T-helper 1 cell treated with Interleukin-12 subunit alpha and Interleukin-12 subunit beta and Interleukin-4 antibody, amounts not matched to agents 30 μg/mL and 1 μg/mL, for 36 hours (primary cell): Measurements from ENCODE around the gene TMPRSS7.
"Not testable (repeated sequence)": the region's sequence is repeated elsewhere in the genome, so short reads cannot be mapped to it uniquely, and the experiment has no call there.

ENCODE experiments used
- H3K27ac Mint-ChIP-seq: one replicate; pipeline ENCODE4 v1.8.0; 2021; ENCODE audit warnings: mild to moderate bottlenecking, mixed read lengths
- H3K27me3 Mint-ChIP-seq: one replicate; pipeline ENCODE4 v1.8.0; 2021; ENCODE audit warnings: low read depth, mixed read lengths
- H3K36me3 Mint-ChIP-seq: one replicate; pipeline ENCODE4 v1.8.0; 2021; ENCODE audit warnings: low read depth, mixed read lengths
- H3K4me1 Mint-ChIP-seq: one replicate; pipeline ENCODE4 v1.8.0; 2021; ENCODE audit warnings: low read depth, mixed read lengths
- H3K4me3 Mint-ChIP-seq: one replicate; pipeline ENCODE4 v1.8.0; 2021; ENCODE audit warnings: mild to moderate bottlenecking, moderate library complexity, mixed read lengths
- H3K9me3 Mint-ChIP-seq: one replicate; pipeline ENCODE4 v1.8.0; 2021; ENCODE audit warnings: mixed read lengths

The TMPRSS7 gene

GRCh38 chr3:112032098-112032731 is 2.3 kb upstream of the TMPRSS7 start:
- H3K4me3 Mint-ChIP-seq, result no peak overlapping the region
- H3K27ac Mint-ChIP-seq, result no peak overlapping the region
- peaks cover 11% of the 10 kb centered on the region for H3K27me3 Mint-ChIP-seq
- no peaks in the 10 kb centered on the region for H3K4me1 Mint-ChIP-seq
- no peaks in the 10 kb centered on the region for H3K9me3 Mint-ChIP-seq
- no peaks in the 10 kb centered on the region for H3K36me3 Mint-ChIP-seq

- peaks cover 11% of the 10 kb centered on the region for H3K27me3 Mint-ChIP-seq
- no peaks in the 10 kb centered on the region for H3K9me3 Mint-ChIP-seq
- no peak overlapping the region for H3K27ac Mint-ChIP-seq
- no peaks in the 10 kb centered on the region for H3K4me1 Mint-ChIP-seq
- H3K36me3 Mint-ChIP-seq, result no peaks in the 10 kb centered on the region
- no peak overlapping the region for H3K4me3 Mint-ChIP-seq
These were observed 705 bp downstream of the TMPRSS7 start for GRCh38 chr3:112035241-112035640.

GRCh38 chr3:112037194-112037593 is 2.7 kb downstream of the TMPRSS7 start:
- H3K9me3 Mint-ChIP-seq, H3K4me3 Mint-ChIP-seq, H3K27ac Mint-ChIP-seq, H3K36me3 Mint-ChIP-seq, H3K4me1 Mint-ChIP-seq, H3K27me3 Mint-ChIP-seq: not testable (repeated sequence)

DNA sequence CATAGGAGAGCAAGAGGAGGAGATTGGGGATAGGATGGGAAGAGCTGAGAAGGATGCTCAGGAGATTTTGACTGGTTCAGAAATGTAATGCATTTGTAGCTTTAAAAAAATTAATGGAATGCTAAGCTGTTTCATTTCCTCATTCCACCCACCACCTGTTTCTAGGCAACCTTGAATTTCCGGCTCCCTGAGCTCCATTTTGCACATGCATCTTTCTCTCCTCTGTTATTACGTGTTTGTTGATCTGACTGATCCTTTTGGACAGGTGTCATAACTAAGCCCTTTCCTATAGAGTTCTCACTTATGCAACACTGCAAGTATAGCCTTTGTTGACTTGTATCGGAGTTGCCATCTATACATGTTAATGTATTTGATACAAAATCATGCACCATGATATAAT is 4.3 kb downstream of the TMPRSS7 start:
- H3K4me3 Mint-ChIP-seq, result no peak overlapping the region

DNA sequence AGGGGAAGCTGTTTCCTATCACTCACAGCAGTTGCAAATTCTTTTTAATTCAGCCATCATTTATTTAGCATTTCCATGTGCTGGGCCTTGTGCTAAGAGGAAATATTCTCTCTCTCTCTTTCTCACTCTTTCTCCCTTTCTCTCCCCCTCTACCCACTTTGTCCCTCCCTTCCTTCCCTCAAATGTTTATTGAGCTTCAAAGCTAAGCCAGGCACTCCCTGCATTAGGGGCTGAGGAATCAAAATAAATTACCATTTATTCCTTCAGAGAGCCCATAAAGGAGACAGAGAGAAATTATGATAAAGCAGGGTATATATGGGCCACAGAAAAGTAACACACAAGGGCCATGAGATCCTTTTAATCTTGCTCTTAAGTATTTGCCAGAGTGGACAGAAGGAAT is 6.8 kb downstream of the TMPRSS7 start:
- no peaks in the 10 kb centered on the region for H3K4me1 Mint-ChIP-seq
- H3K36me3 Mint-ChIP-seq, result no peaks in the 10 kb centered on the region
- no peaks in the 10 kb centered on the region for H3K9me3 Mint-ChIP-seq
- no peak overlapping the region for H3K4me3 Mint-ChIP-seq
- no peak overlapping the region for H3K27ac Mint-ChIP-seq
- H3K27me3 Mint-ChIP-seq, result no peaks in the 10 kb centered on the region

More for the DNA sequence above, 4.3 kb downstream of the TMPRSS7 start:
- Mint-ChIP-seq H3K27ac (no peak overlapping the region), H3K4me1 (no peaks in the 10 kb centered on the region), H3K27me3 (peaks cover 6% of the 10 kb centered on the region), H3K9me3 (no peaks in the 10 kb centered on the region), H3K36me3 (no peaks in the 10 kb centered on the region)

DNA sequence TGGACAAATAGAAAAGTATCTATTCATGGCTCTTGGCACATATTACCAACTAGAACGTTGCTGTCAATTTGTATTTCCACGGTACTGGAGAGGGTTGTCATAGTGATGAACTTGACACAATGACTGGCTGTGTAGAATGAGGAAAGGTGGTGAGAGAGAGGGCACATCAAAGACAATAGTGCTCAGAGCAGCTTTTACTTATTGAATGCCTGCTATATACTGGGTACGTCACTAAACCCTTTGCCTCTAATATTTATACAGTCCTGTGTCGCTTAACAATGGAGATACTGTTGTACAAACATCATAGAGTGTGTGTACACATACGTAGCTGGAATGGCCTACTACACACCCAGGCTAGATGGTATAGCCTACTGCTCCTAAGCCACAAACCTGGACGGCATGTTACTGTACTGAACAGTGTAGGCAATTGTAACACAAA is 8.3 kb downstream of the TMPRSS7 start:
- Mint-ChIP-seq H3K27ac (no peak overlapping the region), H3K4me1 (peaks cover 3% of the 10 kb centered on the region), H3K27me3 (no peaks in the 10 kb centered on the region)

GRCh38 chr3:112043621-112044201 is 9.2 kb downstream of the TMPRSS7 start:
- Mint-ChIP-seq H3K36me3 (no peaks in the 10 kb centered on the region), H3K4me3 (no peak overlapping the region), H3K9me3 (no peaks in the 10 kb centered on the region), H3K4me1 (peaks cover 3% of the 10 kb centered on the region), H3K27ac (no peak overlapping the region), H3K27me3 (no peaks in the 10 kb centered on the region)

More for the DNA sequence above, 8.3 kb downstream of the TMPRSS7 start:
- H3K4me3 Mint-ChIP-seq, result no peak overlapping the region
- no peaks in the 10 kb centered on the region for H3K9me3 Mint-ChIP-seq
- H3K36me3 Mint-ChIP-seq, result no peaks in the 10 kb centered on the region

GRCh38 chr3:112046599-112046998 is 12.1 kb downstream of the TMPRSS7 start:
- H3K27me3 Mint-ChIP-seq, result no peaks in the 10 kb centered on the region
- H3K4me3 Mint-ChIP-seq, result no peak overlapping the region
- no peaks in the 10 kb centered on the region for H3K9me3 Mint-ChIP-seq
- H3K4me1 Mint-ChIP-seq, result peaks cover 3% of the 10 kb centered on the region
- H3K27ac Mint-ChIP-seq, result no peak overlapping the region
- no peaks in the 10 kb centered on the region for H3K36me3 Mint-ChIP-seq

- no peaks in the 10 kb centered on the region for H3K27me3 Mint-ChIP-seq
- H3K4me3 Mint-ChIP-seq, result no peak overlapping the region
- H3K4me1 Mint-ChIP-seq, result peaks cover 3% of the 10 kb centered on the region
- no peak overlapping the region for H3K27ac Mint-ChIP-seq
- H3K36me3 Mint-ChIP-seq, result no peaks in the 10 kb centered on the region
- H3K9me3 Mint-ChIP-seq, result no peaks in the 10 kb centered on the region
These were observed 12.7 kb downstream of the TMPRSS7 start for GRCh38 chr3:112047264-112047663.

GRCh38 chr3:112048911-112049310 is 14.4 kb downstream of the TMPRSS7 start:
- no peaks in the 10 kb centered on the region for H3K9me3 Mint-ChIP-seq
- no peak overlapping the region for H3K4me3 Mint-ChIP-seq
- H3K27ac Mint-ChIP-seq, result no peak overlapping the region
- H3K36me3 Mint-ChIP-seq, result no peaks in the 10 kb centered on the region
- peaks cover 5% of the 10 kb centered on the region for H3K4me1 Mint-ChIP-seq
- H3K27me3 Mint-ChIP-seq, result no peaks in the 10 kb centered on the region

GRCh38 chr3:112053229-112053628 is 18.7 kb downstream of the TMPRSS7 start:
- H3K4me1 Mint-ChIP-seq, result peaks cover 16% of the 10 kb centered on the region
- H3K27ac Mint-ChIP-seq, result no peak overlapping the region
- H3K4me3 Mint-ChIP-seq, result no peak overlapping the region
- H3K9me3 Mint-ChIP-seq, result no peaks in the 10 kb centered on the region
- no peaks in the 10 kb centered on the region for H3K36me3 Mint-ChIP-seq
- no peaks in the 10 kb centered on the region for H3K27me3 Mint-ChIP-seq

GRCh38 chr3:112056451-112056929 is 22.0 kb downstream of the TMPRSS7 start:
- peak overlapping the region; percentile 56 for H3K27ac Mint-ChIP-seq
- no peaks in the 10 kb centered on the region for H3K36me3 Mint-ChIP-seq
- peak overlapping the region; percentile 30 for H3K4me3 Mint-ChIP-seq
- peaks cover 16% of the 10 kb centered on the region for H3K4me1 Mint-ChIP-seq
- H3K9me3 Mint-ChIP-seq, result peaks cover 4% of the 10 kb centered on the region
- no peaks in the 10 kb centered on the region for H3K27me3 Mint-ChIP-seq

GRCh38 chr3:112059497-112059896 is 25.0 kb downstream of the TMPRSS7 start:
- Mint-ChIP-seq H3K4me1 (peaks cover 13% of the 10 kb centered on the region), H3K27me3 (no peaks in the 10 kb centered on the region), H3K27ac (peak overlapping the region; percentile 19), H3K4me3 (no peak overlapping the region), H3K36me3 (no peaks in the 10 kb centered on the region), H3K9me3 (peaks cover 4% of the 10 kb centered on the region)

DNA sequence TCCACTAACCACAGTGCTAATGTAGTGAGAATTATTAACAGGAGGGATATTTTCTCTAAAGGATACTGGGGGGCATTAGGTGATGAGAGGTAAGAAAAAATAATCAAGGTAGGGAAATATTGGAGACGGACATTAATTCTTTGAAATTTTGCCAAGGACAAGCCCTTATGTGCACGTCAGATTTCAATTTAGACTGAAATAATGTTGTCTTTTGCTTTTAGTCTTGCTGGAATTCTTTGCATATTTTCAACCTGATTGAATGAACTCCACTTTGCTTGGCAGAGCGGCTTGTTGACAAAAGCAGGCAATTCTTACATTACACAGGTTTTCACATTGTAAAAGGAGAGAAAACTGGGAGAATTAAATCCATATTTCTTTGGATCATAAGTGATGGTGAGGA is 26.6 kb downstream of the TMPRSS7 start:
- Mint-ChIP-seq H3K27ac (no peak overlapping the region), H3K4me1 (peaks cover 13% of the 10 kb centered on the region), H3K36me3 (no peaks in the 10 kb centered on the region), H3K4me3 (no peak overlapping the region), H3K27me3 (no peaks in the 10 kb centered on the region), H3K9me3 (peaks cover 4% of the 10 kb centered on the region)

- Mint-ChIP-seq H3K27me3 (peaks cover 10% of the 10 kb centered on the region), H3K9me3 (peaks cover 22% of the 10 kb centered on the region), H3K27ac (peak overlapping the region; percentile 88), H3K4me1 (peaks cover 30% of the 10 kb centered on the region), H3K4me3 (peak overlapping the region; percentile 71), H3K36me3 (peaks cover 20% of the 10 kb centered on the region)
These were observed 38.0 kb downstream of the TMPRSS7 start for GRCh38 chr3:112072387-112073060.
